IMR-90 (cell line): ENCODE data around the gene FAM174C.

Experiments
- CEBPB ChIP-seq: IDR thresholded peaks from 2 replicates; pipeline ENCODE4 v1.6.1; 2012; ENCODE audit warnings: low read depth, low read length, improper control_type of control experiment
- MAFK ChIP-seq: IDR thresholded peaks from 2 replicates; pipeline ENCODE4 v1.6.1; 2012; ENCODE audit warnings: low read depth, low read length, improper control_type of control experiment
- MAZ ChIP-seq: IDR thresholded peaks from 2 replicates; pipeline ENCODE4 v1.6.1; 2012; ENCODE audit warnings: low read depth, mild to moderate bottlenecking, low read length, improper control_type of control experiment, moderate library complexity, borderline replicate concordance
- MXI1 ChIP-seq: IDR thresholded peaks from 2 replicates; pipeline ENCODE4 v1.6.1; 2012; ENCODE audit warnings: low read depth, mild to moderate bottlenecking, low read length, moderate library complexity, borderline replicate concordance
- POLR2A ChIP-seq: IDR thresholded peaks from 2 replicates; pipeline ENCODE4 v1.6.1; 2012; ENCODE audit warnings: mild to moderate bottlenecking, low read depth, low read length
- RAD21 ChIP-seq: IDR thresholded peaks from 2 replicates; pipeline ENCODE4 v1.6.1; 2012; ENCODE audit warnings: low read length, improper control_type of control experiment
- SMC3 ChIP-seq: fragments of 150-350 bp; IDR thresholded peaks from 2 replicates; pipeline ENCODE4 v1.6.1; 2016; ENCODE audit warnings: low read depth, mild to moderate bottlenecking, antibody characterized with exemption, low read length, moderate library complexity
- TF ChIP-seq, protein P1 (sequence below): conservative IDR thresholded peaks from 2 replicates; pipeline ENCODE4 v1.5.1; 2012; ENCODE audit warnings: mild to moderate bottlenecking, low read depth, low read length, improper control_type of control experiment
- TF ChIP-seq, protein P2 (sequence below): fragments of 150-350 bp; IDR thresholded peaks from 2 replicates; pipeline ENCODE4 v1.6.1; 2017; ENCODE audit warnings: mild to moderate bottlenecking, antibody characterized with exemption, low read length, low read depth
- TF ChIP-seq, protein P3 (sequence below): fragments of 150-350 bp; IDR thresholded peaks from 2 replicates; pipeline ENCODE4 v1.6.1; 2016; ENCODE audit warnings: low read depth, mild to moderate bottlenecking, low read length, moderate library complexity, borderline replicate concordance

DNA sequence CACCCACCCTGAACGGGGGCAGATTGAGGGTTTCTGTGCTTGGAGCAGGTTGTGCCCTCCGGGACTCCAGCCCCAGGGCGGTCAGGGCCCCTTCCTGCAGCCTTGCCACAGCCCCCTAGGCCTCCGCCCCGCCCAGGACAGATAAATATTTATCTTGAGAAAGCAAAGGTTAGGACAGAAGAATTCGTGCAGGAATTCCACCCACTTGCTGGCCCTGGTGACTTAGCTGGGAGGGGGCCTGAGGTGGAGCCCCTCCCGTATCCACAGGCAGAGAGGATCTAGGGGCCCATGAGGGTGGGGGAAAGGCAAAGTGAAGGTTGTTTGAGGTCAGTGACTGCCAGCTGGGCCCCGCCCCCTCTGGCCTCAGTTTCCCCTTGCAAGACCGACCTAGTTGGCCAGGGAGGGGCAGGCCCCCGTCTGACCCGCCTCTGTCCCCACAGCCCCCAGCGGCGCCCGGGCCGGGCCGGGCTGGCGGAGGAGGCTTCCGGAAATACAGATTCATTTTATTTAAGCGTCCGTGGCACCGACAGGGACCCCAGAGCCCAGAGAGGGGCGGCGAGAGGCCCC is 21.7 kb upstream of the FAM174C start:
- TF ChIP-seq, protein P1, sequence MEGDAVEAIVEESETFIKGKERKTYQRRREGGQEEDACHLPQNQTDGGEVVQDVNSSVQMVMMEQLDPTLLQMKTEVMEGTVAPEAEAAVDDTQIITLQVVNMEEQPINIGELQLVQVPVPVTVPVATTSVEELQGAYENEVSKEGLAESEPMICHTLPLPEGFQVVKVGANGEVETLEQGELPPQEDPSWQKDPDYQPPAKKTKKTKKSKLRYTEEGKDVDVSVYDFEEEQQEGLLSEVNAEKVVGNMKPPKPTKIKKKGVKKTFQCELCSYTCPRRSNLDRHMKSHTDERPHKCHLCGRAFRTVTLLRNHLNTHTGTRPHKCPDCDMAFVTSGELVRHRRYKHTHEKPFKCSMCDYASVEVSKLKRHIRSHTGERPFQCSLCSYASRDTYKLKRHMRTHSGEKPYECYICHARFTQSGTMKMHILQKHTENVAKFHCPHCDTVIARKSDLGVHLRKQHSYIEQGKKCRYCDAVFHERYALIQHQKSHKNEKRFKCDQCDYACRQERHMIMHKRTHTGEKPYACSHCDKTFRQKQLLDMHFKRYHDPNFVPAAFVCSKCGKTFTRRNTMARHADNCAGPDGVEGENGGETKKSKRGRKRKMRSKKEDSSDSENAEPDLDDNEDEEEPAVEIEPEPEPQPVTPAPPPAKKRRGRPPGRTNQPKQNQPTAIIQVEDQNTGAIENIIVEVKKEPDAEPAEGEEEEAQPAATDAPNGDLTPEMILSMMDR: no peak
- no peak for TF ChIP-seq SMC3
- TF ChIP-seq, protein P2, sequence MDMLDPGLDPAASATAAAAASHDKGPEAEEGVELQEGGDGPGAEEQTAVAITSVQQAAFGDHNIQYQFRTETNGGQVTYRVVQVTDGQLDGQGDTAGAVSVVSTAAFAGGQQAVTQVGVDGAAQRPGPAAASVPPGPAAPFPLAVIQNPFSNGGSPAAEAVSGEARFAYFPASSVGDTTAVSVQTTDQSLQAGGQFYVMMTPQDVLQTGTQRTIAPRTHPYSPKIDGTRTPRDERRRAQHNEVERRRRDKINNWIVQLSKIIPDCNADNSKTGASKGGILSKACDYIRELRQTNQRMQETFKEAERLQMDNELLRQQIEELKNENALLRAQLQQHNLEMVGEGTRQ: no peak
- no peak for TF ChIP-seq MAFK
- TF ChIP-seq MAZ: peak; percentile 52; the same call in 1 of the 2 replicates
- 0 out of 2 replicates have a peak, but pooled peaks have one; percentile 10 for TF ChIP-seq POLR2A
- no peak for TF ChIP-seq RAD21
- no peak for TF ChIP-seq MXI1
- no peak for TF ChIP-seq CEBPB
- TF ChIP-seq, protein P3, sequence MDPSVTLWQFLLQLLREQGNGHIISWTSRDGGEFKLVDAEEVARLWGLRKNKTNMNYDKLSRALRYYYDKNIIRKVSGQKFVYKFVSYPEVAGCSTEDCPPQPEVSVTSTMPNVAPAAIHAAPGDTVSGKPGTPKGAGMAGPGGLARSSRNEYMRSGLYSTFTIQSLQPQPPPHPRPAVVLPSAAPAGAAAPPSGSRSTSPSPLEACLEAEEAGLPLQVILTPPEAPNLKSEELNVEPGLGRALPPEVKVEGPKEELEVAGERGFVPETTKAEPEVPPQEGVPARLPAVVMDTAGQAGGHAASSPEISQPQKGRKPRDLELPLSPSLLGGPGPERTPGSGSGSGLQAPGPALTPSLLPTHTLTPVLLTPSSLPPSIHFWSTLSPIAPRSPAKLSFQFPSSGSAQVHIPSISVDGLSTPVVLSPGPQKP: no peak
